ENCODE measurements around the gene ZNF20. TPM values are rescaled to one million over a fixed set of nuclear protein-coding genes. Genes with fewer than 3 reads are reported as not detected.

ZNF20 gene
- polyA plus RNA-seq, 1 donor from 2014 or later: 12.0 TPM

GRCh38 chr19:12092065-12092867 lies 47.9 kb downstream of the ZNF20 start:
- Histone ChIP-seq H3K9me3 (ENCODE audit: low read length) (no peaks in the 10 kb centered on the region), H3K9ac (ENCODE audit: low read length) (peak overlapping the region; percentile 23)

GRCh38 chr19:12090807-12091206 lies 49.3 kb downstream of the ZNF20 start:
- Histone ChIP-seq H3K27ac (ENCODE audit: low read length) (no peak overlapping the region), H4K20me1 (ENCODE audit: insufficient read depth) (no peaks in the 10 kb centered on the region), H3K9ac (ENCODE audit: low read length) (no peak overlapping the region), H3K4me3 (ENCODE audit: low read length) (no peak overlapping the region), H3F3A (ENCODE audit: insufficient read depth, low read length, poor library complexity, severe bottlenecking) (no peaks in the 10 kb centered on the region), H2AFZ (ENCODE audit: low read depth, low read length) (no peak overlapping the region), H3K4me2 (ENCODE audit: low read length) (no peak overlapping the region), H3K9me3 (ENCODE audit: low read length) (no peaks in the 10 kb centered on the region), H3K9me2 (ENCODE audit: insufficient read depth, low read length) (no peaks in the 10 kb centered on the region), H3K79me2 (replicated peaks; ENCODE audit: insufficient read depth, low read length) (no peaks in the 10 kb centered on the region), H3K36me3 (ENCODE audit: insufficient read depth, low read length) (no peaks in the 10 kb centered on the region), H3K27me3 (ENCODE audit: insufficient read depth, low read depth, low read length) (no peaks in the 10 kb centered on the region)
- TF ChIP-seq POLR2AphosphoS5 (IDR thresholded peaks at IDR 0.05) (no peak), RAD21 (conservative IDR thresholded peaks at IDR 0.05) (peak; percentile 72), REST (IDR thresholded peaks at IDR 0.05; ENCODE audit: borderline replicate concordance) (no peak), SMC3 (conservative IDR thresholded peaks at IDR 0.05; ENCODE audit: poor library complexity) (peak; percentile 66), CTCF (IDR thresholded peaks at IDR 0.05; ENCODE audit: poor library complexity, severe bottlenecking) (peak; percentile 69)

More at GRCh38 chr19:12092065-12092867, 47.9 kb downstream of the ZNF20 start:
- Histone ChIP-seq H3K27me3 (ENCODE audit: insufficient read depth, low read depth, low read length) (no peaks in the 10 kb centered on the region), H3K27ac (ENCODE audit: low read length) (no peak overlapping the region), H3K9me2 (ENCODE audit: insufficient read depth, low read length) (no peaks in the 10 kb centered on the region), H3K4me2 (ENCODE audit: low read length) (peak overlapping the region; percentile 6), H2AFZ (ENCODE audit: low read depth, low read length) (no peak overlapping the region), H3K36me3 (ENCODE audit: insufficient read depth, low read length) (no peaks in the 10 kb centered on the region), H3K4me3 (ENCODE audit: low read length) (peak overlapping the region; percentile 59), H3F3A (ENCODE audit: insufficient read depth, low read length, poor library complexity, severe bottlenecking) (no peaks in the 10 kb centered on the region), H3K79me2 (replicated peaks; ENCODE audit: insufficient read depth, low read length) (no peaks in the 10 kb centered on the region), H4K20me1 (ENCODE audit: insufficient read depth) (no peaks in the 10 kb centered on the region)
- TF ChIP-seq RAD21 (conservative IDR thresholded peaks at IDR 0.05): no peak
- TF ChIP-seq EZH2 (IDR thresholded peaks at IDR 0.05; ENCODE audit: borderline replicate concordance, insufficient read depth, low read length, poor library complexity, severe bottlenecking): no peak
- TF ChIP-seq REST (IDR thresholded peaks at IDR 0.05; ENCODE audit: borderline replicate concordance): no peak
- no peak for TF ChIP-seq POLR2AphosphoS5 (IDR thresholded peaks at IDR 0.05)
- no peak for TF ChIP-seq TAF1 (IDR thresholded peaks at IDR 0.05; ENCODE audit: low read depth)
- TF ChIP-seq CTCF (IDR thresholded peaks at IDR 0.05; ENCODE audit: poor library complexity, severe bottlenecking): no peak
- TF ChIP-seq MXI1 (conservative IDR thresholded peaks at IDR 0.05; ENCODE audit: poor library complexity, severe bottlenecking): no peak
- TF ChIP-seq SMC3 (conservative IDR thresholded peaks at IDR 0.05; ENCODE audit: poor library complexity): no peak
- no peak for TF ChIP-seq EP300 (conservative IDR thresholded peaks at IDR 0.05; ENCODE audit: poor library complexity, severe bottlenecking)
